HFF-Myc (cell line): ENCODE data around the gene LAMB3.

Source experiments
- DNase-seq: peaks from one replicate; pipeline ENCODE4 v3.0.0-alpha.2; 2011; ENCODE audit warnings: low read depth; ENCODE audit errors: extremely low read depth
- H3K4me3 ChIP-seq: replicated peaks from 2 replicates; pipeline ENCODE4 v1.5.1; 2011; ENCODE audit warnings: low read depth, mild to moderate bottlenecking, control low read depth, low read length
- CTCF ChIP-seq: IDR thresholded peaks from 2 replicates; pipeline ENCODE4 v1.5.1; 2012; ENCODE audit warnings: mild to moderate bottlenecking, low read depth, low read length, control low read depth; ENCODE audit errors: missing control alignments

The LAMB3 gene

GRCh38 chr1:209607102-209607794 is 45.0 kb downstream of the LAMB3 start:
- H3K4me3 ChIP-seq: no peak overlapping the region
- DNase-seq: no peak
- no peak for TF ChIP-seq CTCF

GRCh38 chr1:209603877-209604276 is 48.3 kb downstream of the LAMB3 start:
- H3K4me3 ChIP-seq: no peak overlapping the region
- TF ChIP-seq CTCF: no peak
- DNase-seq: no peak

GRCh38 chr1:209601809-209602657 is 50.2 kb downstream of the LAMB3 start:
- DNase-seq: no peak
- TF ChIP-seq CTCF: peak; percentile 62

GRCh38 chr1:209600541-209600940 is 51.7 kb downstream of the LAMB3 start:
- no peak for DNase-seq
- no peak for TF ChIP-seq CTCF
- no peak overlapping the region for H3K4me3 ChIP-seq

More at GRCh38 chr1:209601809-209602657, 50.2 kb downstream of the LAMB3 start:
- no peak overlapping the region for H3K4me3 ChIP-seq

- H3K4me3 ChIP-seq: no peak overlapping the region
- TF ChIP-seq CTCF: no peak
- DNase-seq: no peak
These were observed 54.0 kb downstream of the LAMB3 start for GRCh38 chr1:209598227-209598626.

- no peak overlapping the region for H3K4me3 ChIP-seq
- no peak for DNase-seq
- TF ChIP-seq CTCF: no peak
These were observed 54.7 kb downstream of the LAMB3 start for GRCh38 chr1:209597499-209597898.
